HG02973 (cell line): ENCODE measurements around the gene GDPD3.
"Not testable (repeated sequence)": the region's sequence is repeated elsewhere in the genome, so short reads cannot be mapped to it uniquely, and the experiment has no call there.

Experiments
- ATAC-seq: cut with Tn5 transposase; IDR thresholded peaks from one replicate; pipeline ENCODE4 v1.9.1; 2021; ENCODE audit warnings: moderate library complexity; ENCODE audit not compliant: unreplicated experiment

GDPD3 gene

GRCh38 chr16:30113031-30113710 is at the start of gene GDPD3:
TSS of gene GDPD3 (minus strand) at chr16:30113537. CDS start at chr16:30113478, 59 bp downstream.
- no peak for ATAC-seq

- no peak for ATAC-seq
Measured at GRCh38 chr16:30157214-30157613, 43.9 kb upstream of the GDPD3 start.

- no peak for ATAC-seq
Measured at GRCh38 chr16:30155188-30155587, 41.9 kb upstream of the GDPD3 start.

- ATAC-seq, result no peak
Measured at GRCh38 chr16:30152517-30152916, 39.2 kb upstream of the GDPD3 start.

- no peak for ATAC-seq
Measured at GRCh38 chr16:30151091-30151490, 37.8 kb upstream of the GDPD3 start.

- no peak for ATAC-seq
Measured at GRCh38 chr16:30149250-30149930, 36.1 kb upstream of the GDPD3 start.

GRCh38 chr16:30147843-30148510 is 34.6 kb upstream of the GDPD3 start:
- ATAC-seq, result no peak

- no peak for ATAC-seq
Measured at GRCh38 chr16:30145657-30146056, 32.3 kb upstream of the GDPD3 start.

GRCh38 chr16:30144917-30145316 is 31.6 kb upstream of the GDPD3 start:
- ATAC-seq, result no peak

- ATAC-seq, result no peak
Measured at GRCh38 chr16:30144017-30144416, 30.7 kb upstream of the GDPD3 start.

GRCh38 chr16:30143347-30143702 is 30.0 kb upstream of the GDPD3 start:
- no peak for ATAC-seq

GRCh38 chr16:30142672-30143346 is 29.5 kb upstream of the GDPD3 start:
- ATAC-seq, result no peak

- no peak for ATAC-seq
Measured at GRCh38 chr16:30141750-30142149, 28.4 kb upstream of the GDPD3 start.

GRCh38 chr16:30139583-30140481 is 26.5 kb upstream of the GDPD3 start:
- ATAC-seq, result no peak

GRCh38 chr16:30137897-30138296 is 24.6 kb upstream of the GDPD3 start:
- ATAC-seq, result no peak

- no peak for ATAC-seq
Measured at GRCh38 chr16:30136971-30137605, 23.8 kb upstream of the GDPD3 start.

- ATAC-seq, result no peak
Measured at GRCh38 chr16:30132591-30132990, 19.3 kb upstream of the GDPD3 start.

GRCh38 chr16:30131869-30132475 is 18.6 kb upstream of the GDPD3 start:
- ATAC-seq, result no peak

GRCh38 chr16:30127993-30128392 is 14.7 kb upstream of the GDPD3 start:
- ATAC-seq, result no peak

GRCh38 chr16:30125690-30126089 is 12.4 kb upstream of the GDPD3 start:
- not testable (repeated sequence) for ATAC-seq
